K562 (cell line): Measurements from ENCODE around the gene SLC11A1. TPM values are rescaled to one million over a fixed set of nuclear protein-coding genes. Genes with fewer than 3 reads are reported as not detected.
A peak's percentile ranks its signal among the peaks of the same experiment; 100 is the strongest.

Experiments used
- CHCHD3 ChIP-seq: fragments of 250-450 bp; sonication (Bioruptor Pico); IDR thresholded peaks from 2 replicates; pipeline ENCODE4 v2.1.2; 2022; ENCODE audit warnings: mild to moderate bottlenecking
- CREB1 ChIP-seq, 2 experiments: sonication (generic) in 1 of 2; formaldehyde crosslinking in 1 of 2; IDR thresholded peaks; 2 replicates each; pipeline versions ENCODE4 v1.6.1 to v1.8.0; 2012 to 2022; ENCODE audit warnings: inconsistent platforms in 1 of 2, mild to moderate bottlenecking in 1 of 2, missing genetic modification reagents in 1 of 2, moderate library complexity in 1 of 2
- ELF2 ChIP-seq: fragments of 250-450 bp; sonication (Bioruptor Pico); IDR thresholded peaks from 2 replicates; pipeline ENCODE4 v1.5.0; 2021; ENCODE audit warnings: mild to moderate bottlenecking
- FIP1L1 ChIP-seq: fragments of 200-400 bp; formaldehyde crosslinking; IDR thresholded peaks from 2 replicates; pipeline ENCODE4 v1.6.1; 2018; ENCODE audit warnings: mild to moderate bottlenecking, low read depth, low read length; ENCODE audit not compliant: poor library complexity, severe bottlenecking
- HCFC1 ChIP-seq: IDR thresholded peaks from 2 replicates; pipeline ENCODE4 v1.6.1; 2012; ENCODE audit warnings: low read depth, low read length, improper control_type of control experiment
- LARP7 ChIP-seq: fragments of 450-650 bp; IDR thresholded peaks from 2 replicates; pipeline ENCODE4 v1.6.1; 2016
- MBD2 ChIP-seq: sonication (generic); IDR thresholded peaks from 2 replicates; pipeline ENCODE4 v1.6.1; 2016; ENCODE audit warnings: low read depth, borderline replicate concordance
- MYC ChIP-seq, 2 experiments: fragments of 250-450 bp in 1 of 2; sonication (Bioruptor Pico) in 1 of 2; IDR thresholded peaks; 2 replicates each; pipeline versions ENCODE4 v1.5.1 to v1.6.1; 2012 to 2021; ENCODE audit warnings: low read depth in 2 of 2, borderline replicate concordance in 1 of 2, improper control_type of control experiment in 1 of 2, low read length in 1 of 2, mild to moderate bottlenecking in 1 of 2, moderate library complexity in 1 of 2
- OTX1 ChIP-seq: fragments of 450-650 bp; formaldehyde crosslinking; IDR thresholded peaks from 2 replicates; pipeline ENCODE4 v1.4.0; 2022; ENCODE audit warnings: mild to moderate bottlenecking
- PATZ1 ChIP-seq: fragments of 250-450 bp; sonication (Bioruptor Pico); IDR thresholded peaks from 2 replicates; pipeline ENCODE4 v1.5.0; 2020; ENCODE audit warnings: mild to moderate bottlenecking, borderline replicate concordance
- POLR2AphosphoS2 ChIP-seq: IDR thresholded peaks from 2 replicates; pipeline ENCODE4 v1.6.1; 2012; ENCODE audit warnings: low read length, improper control_type of control experiment
- RB1 ChIP-seq: fragments of 450-650 bp; IDR thresholded peaks from 2 replicates; pipeline ENCODE4 v1.6.1; 2017; ENCODE audit warnings: low read depth, mild to moderate bottlenecking
- SMAD3 ChIP-seq: fragments of 450-650 bp; formaldehyde crosslinking; conservative IDR thresholded peaks from 2 replicates; pipeline ENCODE4 v1.4.0; 2020; ENCODE audit warnings: mild to moderate bottlenecking
- SMARCC2 ChIP-seq: fragments of 450-650 bp; IDR thresholded peaks from 2 replicates; pipeline ENCODE4 v1.6.1; 2017; ENCODE audit warnings: antibody characterized with exemption, moderate library complexity, mild to moderate bottlenecking, low read depth
- SNAPC5 ChIP-seq: fragments of 250-450 bp; sonication (Bioruptor Pico); IDR thresholded peaks from 2 replicates; pipeline ENCODE4 v1.8.0; 2021; ENCODE audit warnings: moderate library complexity, mild to moderate bottlenecking, inconsistent platforms
- SP1 ChIP-seq: sonication (generic); formaldehyde crosslinking; IDR thresholded peaks from 2 replicates; pipeline ENCODE4 v1.8.1; 2022; ENCODE audit warnings: mild to moderate bottlenecking, missing genetic modification reagents
- TEAD1 ChIP-seq, 2 experiments: fragments of 450-650 bp in 1 of 2; sonication (generic) in 1 of 2; formaldehyde crosslinking; IDR thresholded peaks; 2 replicates each; pipeline versions ENCODE4 v1.4.0 to v1.8.0; 2020 to 2022; ENCODE audit warnings: mild to moderate bottlenecking in 2 of 2, missing genetic modification reagents in 1 of 2
- ZNF316 ChIP-seq: fragments of 450-650 bp; IDR thresholded peaks from 2 replicates; pipeline ENCODE4 v1.6.1; 2016
- ZNF436 ChIP-seq: fragments of 250-450, 450-650 bp; sonication (Bioruptor Pico); formaldehyde crosslinking; IDR thresholded peaks from 2 replicates; pipeline ENCODE4 v1.7.0; 2020; ENCODE audit warnings: mild to moderate bottlenecking
- ZNF445 ChIP-seq: fragments of 250-450 bp; sonication (Bioruptor Pico); IDR thresholded peaks from 2 replicates; pipeline ENCODE4 v1.4.0; 2020; ENCODE audit warnings: low read depth, mild to moderate bottlenecking, moderate library complexity
- ZNF644 ChIP-seq: fragments of 200-800 bp; sonication (Bioruptor generic); IDR thresholded peaks from 2 replicates; pipeline ENCODE4 v1.6.1; 2016; ENCODE audit warnings: low read depth, missing genetic modification characterization, missing compliant biosample characterization
- ZZZ3 ChIP-seq: fragments of 450-650 bp; IDR thresholded peaks from 2 replicates; pipeline ENCODE4 v1.6.1; 2016; ENCODE audit warnings: antibody characterized with exemption, mild to moderate bottlenecking, moderate library complexity
- polyA plus RNA-seq, 8 experiments: library from polyadenylated mRNA; depleted of rRNA in 4 of 8; stranded (reverse) in 5 of 8; unstranded in 3 of 8; fragments of >200 nt; fragmentation: Nextera tagmentation in 2 of 8; fragmentation: Illumina TruSeq in 1 of 8; extraction: Ambion mirVana in 2 of 8; extraction: Trizol in 1 of 8; gene quantifications; 2 replicates each; pipeline versions ENCODE4 v1.2.1 to v1.2.3, GENCODE V29; 2011 to 2014; ENCODE audit warnings: inconsistent platforms in 1 of 8, missing spikeins in 1 of 8
- total RNA-seq, 7 experiments: library from RNA; depleted of rRNA in 6 of 7; stranded (reverse); fragments of >200 nt in 6 of 7; fragmentation: Illumina TruSeq in 2 of 7; extraction: Trizol in 2 of 7; gene quantifications; 2 replicates each; pipeline versions ENCODE4 v1.2.1 to v1.2.3, GENCODE V29; 2011 to 2021; ENCODE audit warnings: low replicate concordance in 1 of 7
- TF ChIP-seq, protein P1 (sequence below): fragments of 250-450 bp; sonication (Bioruptor Pico); IDR thresholded peaks from 2 replicates; pipeline ENCODE4 v1.8.0; 2021; ENCODE audit warnings: borderline replicate concordance, mild to moderate bottlenecking, moderate library complexity; ENCODE audit not compliant: poor library complexity, severe bottlenecking
- TF ChIP-seq, protein P2 (sequence below): fragments of 450-650 bp; formaldehyde crosslinking; IDR thresholded peaks from 2 replicates; pipeline ENCODE4 v1.4.0; 2020; ENCODE audit warnings: mild to moderate bottlenecking, moderate library complexity

Gene SLC11A1
- total and polyA plus RNA-seq, 9 of the 15 experiments (the other 6 are each of a cell fraction or from before 2014, with no cell fraction given) = 0.35 to 1.6 (median 0.65) TPM

DNA sequence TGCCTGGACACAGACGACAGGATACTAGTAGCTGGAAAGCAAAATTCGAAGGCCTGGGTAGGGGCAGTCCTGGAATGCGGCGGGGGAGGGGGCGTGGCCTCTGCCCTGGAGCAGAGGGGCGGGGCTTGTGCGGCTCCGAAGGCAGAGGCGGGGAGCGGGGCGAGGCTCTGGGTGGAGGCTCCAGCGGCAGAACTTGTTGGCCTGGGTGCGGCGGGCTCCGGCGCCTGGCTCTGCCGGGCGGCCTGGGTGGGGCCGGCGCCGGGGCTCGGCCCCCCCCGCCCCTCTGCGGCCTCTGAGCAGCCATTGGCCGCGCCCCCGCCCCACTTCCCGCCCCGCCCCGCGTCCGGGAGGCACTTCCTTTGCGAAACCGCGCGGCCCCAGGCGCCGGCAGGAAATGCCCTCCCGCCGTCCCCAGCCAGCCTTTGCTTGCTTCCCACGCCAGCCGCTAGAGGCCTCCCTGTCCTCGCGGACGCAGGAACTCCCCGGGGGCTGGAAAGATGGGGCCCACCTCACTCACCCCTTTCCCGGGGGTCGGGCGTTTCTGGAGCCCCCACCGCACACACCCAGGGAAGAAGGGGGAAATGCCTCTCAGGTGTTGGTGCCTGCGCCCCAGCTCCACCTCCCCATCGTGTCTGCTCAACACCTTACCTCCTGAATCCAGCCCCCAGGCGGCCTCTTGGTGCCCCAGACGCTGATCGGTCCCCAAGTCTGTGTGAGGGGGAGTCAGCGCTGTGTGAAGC lies 24.3 kb downstream of the SLC11A1 start (continued):
- TF ChIP-seq FIP1L1 (peak; percentile 47), HCFC1 (peak; percentile 46; the same call in 1 of the 2 replicates), ZZZ3 (peak; percentile 60; the same call in 1 of the 2 replicates), LARP7 (no peak), POLR2AphosphoS2 (peak; percentile 87; the same call in 1 of the 2 replicates), MBD2 (0 out of 2 replicates have a peak, but pooled peaks have one; percentile 17), TEAD1 (CRISPR knock-in tag; IDR thresholded peaks at IDR 0.05) (peak in 1 of 2 experiments; percentile 88; a peak in 2 of 4 replicates), PATZ1 (CRISPR knock-in tag) (0 out of 2 replicates have a peak, but pooled peaks have one; percentile 28), CREB1 (IDR thresholded peaks at IDR 0.05) (0 out of 2 replicates have a peak, but pooled peaks have one; percentile 12), CREB1 (CRISPR knock-in tag; IDR thresholded peaks at IDR 0.05) (peak; percentile 42; the same call in 1 of the 2 replicates), SMAD3 (peak; percentile 53; the same call in 1 of the 2 replicates), ZNF445 (CRISPR knock-in tag) (peak; percentile 58; the same call in 1 of the 2 replicates), ELF2 (CRISPR knock-in tag) (no peak), ZNF316 (no peak), SP1 (peak; percentile 27), MYC (IDR thresholded peaks at IDR 0.05; ENCODE audit: low read depth, low read length) (peak; percentile 24; the same call in 1 of the 2 replicates), MYC (CRISPR knock-in tag; IDR thresholded peaks at IDR 0.05; ENCODE audit: borderline replicate concordance, low read depth) (peak; percentile 70; the same call in 1 of the 2 replicates), SNAPC5 (CRISPR knock-in tag) (no peak), ZNF436 (CRISPR knock-in tag) (0 out of 2 replicates have a peak, but pooled peaks have one; percentile 57), RB1 (peak; percentile 77), CHCHD3 (CRISPR knock-in tag) (no peak), ZNF644 (tag) (no peak), OTX1 (peak; percentile 82; the same call in 1 of the 2 replicates), SMARCC2 (no peak)
- TF ChIP-seq, protein P1, sequence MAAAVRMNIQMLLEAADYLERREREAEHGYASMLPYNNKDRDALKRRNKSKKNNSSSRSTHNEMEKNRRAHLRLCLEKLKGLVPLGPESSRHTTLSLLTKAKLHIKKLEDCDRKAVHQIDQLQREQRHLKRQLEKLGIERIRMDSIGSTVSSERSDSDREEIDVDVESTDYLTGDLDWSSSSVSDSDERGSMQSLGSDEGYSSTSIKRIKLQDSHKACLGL (CRISPR knock-in tag) = no peak
- TF ChIP-seq, protein P2, sequence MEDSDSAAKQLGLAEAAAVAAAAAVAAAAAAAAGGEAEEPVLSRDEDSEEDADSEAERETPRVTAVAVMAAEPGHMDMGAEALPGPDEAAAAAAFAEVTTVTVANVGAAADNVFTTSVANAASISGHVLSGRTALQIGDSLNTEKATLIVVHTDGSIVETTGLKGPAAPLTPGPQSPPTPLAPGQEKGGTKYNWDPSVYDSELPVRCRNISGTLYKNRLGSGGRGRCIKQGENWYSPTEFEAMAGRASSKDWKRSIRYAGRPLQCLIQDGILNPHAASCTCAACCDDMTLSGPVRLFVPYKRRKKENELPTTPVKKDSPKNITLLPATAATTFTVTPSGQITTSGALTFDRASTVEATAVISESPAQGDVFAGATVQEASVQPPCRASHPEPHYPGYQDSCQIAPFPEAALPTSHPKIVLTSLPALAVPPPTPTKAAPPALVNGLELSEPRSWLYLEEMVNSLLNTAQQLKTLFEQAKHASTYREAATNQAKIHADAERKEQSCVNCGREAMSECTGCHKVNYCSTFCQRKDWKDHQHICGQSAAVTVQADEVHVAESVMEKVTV = peak; percentile 67
